ENCODE measurements around the gene PROC. TPM values are rescaled to one million over a fixed set of nuclear protein-coding genes. Genes with fewer than 3 reads are reported as not detected.

PROC gene
- total and polyA plus RNA-seq, 2 of the 8 experiments (the other 6 are each of a cell fraction or from before 2014, with no cell fraction given), result 1.5 to 1.6 TPM

GRCh38 chr2:127413200-127413599, 5.0 kb upstream of the PROC start (continued):
- TF ChIP-seq BCL11A (IDR thresholded peaks at IDR 0.05; ENCODE audit: low read depth in 2 of 2, low read length in 2 of 2) (no peak), POLR2AphosphoS5 (IDR thresholded peaks at IDR 0.05; ENCODE audit: low read depth, low read length) (no peak), JUND (IDR thresholded peaks at IDR 0.05; ENCODE audit: low read length) (no peak), NANOG (IDR thresholded peaks at IDR 0.05; ENCODE audit: insufficient read depth, low read depth, low read length, poor library complexity, severe bottlenecking) (no peak), KDM5A (IDR thresholded peaks at IDR 0.05; ENCODE audit: low read length) (no peak), ASH2L (IDR thresholded peaks at IDR 0.05; ENCODE audit: low read length) (no peak), SIX5 (IDR thresholded peaks at IDR 0.05; ENCODE audit: low read depth, low read length) (no peak)
